Transverse colon (tissue), 4 donors: ENCODE measurements around the gene FAM114A2. TPM values are rescaled to one million over a fixed set of nuclear protein-coding genes. Genes with fewer than 3 reads are reported as not detected.

Experiments
- DNase-seq: peaks from one replicate; pipeline ENCODE4 v3.0.0-alpha.2; 2019
- H3K27ac ChIP-seq, 4 donors: fragments of 200-600 bp; sonication (generic); 2 replicates each; pipeline ENCODE4 v1.5.1; 2016 to 2018; ENCODE audit warnings: inconsistent platforms in 4 of 4
- H3K27me3 ChIP-seq: fragments of 200-600 bp; sonication (generic); 2 replicates; pipeline ENCODE4 v1.5.1; 2017; ENCODE audit warnings: inconsistent platforms
- H3K36me3 ChIP-seq, 4 donors: fragments of 200-600 bp; sonication (generic); 2 replicates each; pipeline ENCODE4 v1.5.1; 2017 to 2019; ENCODE audit warnings: inconsistent platforms in 4 of 4
- H3K4me1 ChIP-seq, 4 donors: fragments of 200-600 bp; sonication (generic); 2 replicates each; pipeline ENCODE4 v1.5.1; 2017 to 2020; ENCODE audit warnings: inconsistent platforms in 4 of 4
- H3K4me3 ChIP-seq, 4 donors: fragments of 200-600 bp; sonication (generic); 1 replicate in 1 of 4; 2 replicates in 3 of 4; pipeline versions ENCODE4 v1.5.1 to v1.6.1; 2017 to 2019; ENCODE audit warnings: inconsistent platforms in 4 of 4
- H3K9me3 ChIP-seq, 2 donors: fragments of 200-600 bp; sonication (generic); 2 replicates each; pipeline ENCODE4 v1.5.1; 2017 to 2019; ENCODE audit warnings: inconsistent platforms in 2 of 2
- CTCF ChIP-seq, 5 experiments: fragments of 200-600 bp in 3 of 5; fragments of 450-650 bp in 2 of 5; sonication (generic) in 3 of 5; IDR thresholded peaks; 1 replicate in 2 of 5; 2 replicates in 3 of 5; pipeline ENCODE4 v1.5.1; 2016 to 2017; ENCODE audit warnings: antibody characterized with exemption in 5 of 5, inconsistent platforms in 3 of 5, mild to moderate bottlenecking in 2 of 5, moderate library complexity in 1 of 5
- EP300 ChIP-seq: sonication (generic); formaldehyde crosslinking; IDR thresholded peaks from one replicate; pipeline ENCODE4 v1.6.1; 2017; ENCODE audit warnings: antibody characterized with exemption, low read depth
- POLR2A ChIP-seq: fragments of 450-650 bp; IDR thresholded peaks from one replicate; pipeline ENCODE4 v1.6.1; 2016; ENCODE audit warnings: antibody characterized with exemption, mild to moderate bottlenecking, moderate library complexity
- POLR2AphosphoS5 ChIP-seq, 3 donors: sonication (generic); formaldehyde crosslinking; IDR thresholded peaks; one replicate each; pipeline ENCODE4 v1.6.1; 2016; ENCODE audit warnings: antibody characterized with exemption in 3 of 3
- WGBS, 2 donors: methylation state at CpG; one replicate each; pipeline ENCODE4 v1.1.5; 2018; ENCODE audit warnings: low coverage in 1 of 2; 5-methylcytosine and 5-hydroxymethylcytosine counted together
- in situ Hi-C, 4 donors: fragments of 200-750 bp; cut with MboI; loops; one replicate each; pipeline versions ENCODE4 v1.15.0 to v1.15.1; 2017; ENCODE audit warnings: low sequenced_read_pairs in 3 of 4, low pct_ligation_motif_present in 1 of 4, low pct_unique_long_range_greater_than_20kb in 1 of 4
- intact Hi-C: fragments of 100-400 bp; cut with DNase I; formaldehyde crosslinking; loops from one replicate; pipeline ENCODE4 v1.15.1; 2023; ENCODE audit warnings: low total_unique reads
- total RNA-seq, 4 donors: library from RNA; depleted of rRNA; stranded (reverse); fragments of >200 nt; gene quantifications; one replicate each; pipeline ENCODE4 v1.1.0, GENCODE V29; 2016

Gene FAM114A2
- total RNA-seq, 4 donors from 2014 or later: 4.5 to 18.0 (median 10.6) TPM

DNA sequence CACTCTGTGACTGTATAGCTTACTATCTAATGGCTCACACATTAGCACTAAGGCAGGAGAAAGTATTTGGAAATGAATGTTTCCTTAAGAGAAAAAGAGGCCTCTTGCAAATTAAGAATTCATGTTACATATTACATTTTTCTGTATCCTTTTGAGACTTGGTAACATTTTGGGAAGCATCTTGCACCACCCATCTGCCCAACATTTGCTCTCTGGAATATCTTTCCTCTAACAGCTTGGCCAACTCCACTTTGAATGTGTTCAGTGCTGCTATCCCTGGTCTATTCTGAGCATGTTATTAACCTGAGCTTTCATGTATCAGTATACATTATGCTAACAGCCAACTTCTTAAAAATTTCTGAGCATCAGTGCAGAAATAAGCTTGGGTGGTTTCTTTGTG, 27.3 kb upstream of the FAM114A2 start:
- TF ChIP-seq CTCF (IDR thresholded peaks at IDR 0.05) (no peak), POLR2AphosphoS5 (IDR thresholded peaks at IDR 0.05) (no peak), EP300 (no peak), POLR2A (no peak)
- Histone ChIP-seq H3K36me3 (no peaks in the 10 kb centered on the region), H3K4me1 (peaks cover 0 to 2% (median 0%) of the 10 kb centered on the region in 4 donors), H3K27ac (no peak overlapping the region), H3K4me3 (no peak overlapping the region), H3K27me3 (no peaks in the 10 kb centered on the region), H3K9me3 (no peaks in the 10 kb centered on the region)
- intact Hi-C loops (no loop called here), in situ Hi-C loops (loop anchor here in 1 of 4 donors (5.0 kb wide), 1 partner anchor 341 kb away; no protein-coding TSS in a partner anchor)
- DNase-seq: no peak

DNA sequence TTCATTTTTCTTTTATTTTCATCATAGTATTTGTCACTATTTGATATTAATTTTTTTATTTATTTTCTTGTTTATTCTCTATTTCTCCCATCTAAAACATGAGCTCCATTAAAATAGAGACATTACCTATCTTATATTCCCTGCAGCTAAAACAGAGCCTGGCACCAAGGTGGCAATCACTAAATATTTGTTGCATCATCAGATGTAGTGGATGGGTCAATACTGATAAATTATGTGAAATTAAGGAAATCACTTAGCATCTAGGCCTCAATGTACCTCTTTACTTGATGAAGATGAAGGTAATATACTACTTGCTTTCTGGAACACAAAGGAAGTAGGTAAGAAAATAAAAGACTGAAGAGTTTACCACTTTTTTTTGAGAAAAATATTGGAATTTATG, 24.7 kb upstream of the FAM114A2 start:
- TF ChIP-seq CTCF (IDR thresholded peaks at IDR 0.05) (no peak), POLR2AphosphoS5 (IDR thresholded peaks at IDR 0.05) (no peak), POLR2A (no peak), EP300 (no peak)
- Histone ChIP-seq H3K9me3 (no peaks in the 10 kb centered on the region), H3K4me1 (peaks cover 0 to under 1% (median 0%) of the 10 kb centered on the region in 4 donors), H3K4me3 (no peak overlapping the region), H3K36me3 (no peaks in the 10 kb centered on the region), H3K27ac (no peak overlapping the region), H3K27me3 (no peaks in the 10 kb centered on the region)
- no peak for DNase-seq
- in situ Hi-C loops: no loop called here
- intact Hi-C loops: no loop called here

DNA sequence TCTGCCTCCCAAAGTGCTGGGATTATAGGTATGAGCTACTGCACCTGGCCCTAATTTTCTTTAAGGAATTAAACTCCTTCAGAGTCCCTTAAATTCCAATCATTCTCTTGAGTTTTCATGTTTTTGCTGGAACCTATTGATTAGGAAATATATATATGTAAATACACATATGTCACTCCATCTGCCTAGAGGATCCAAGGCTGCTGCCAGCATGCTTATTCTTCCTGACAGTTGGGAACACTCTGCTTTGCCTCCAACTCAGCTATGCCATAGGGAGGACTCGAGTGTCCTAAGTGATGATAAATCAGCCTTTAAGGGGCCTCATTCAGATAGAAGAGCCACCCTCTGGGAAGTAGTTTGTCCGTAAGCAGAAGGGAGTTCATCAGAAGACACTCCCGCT, 21.9 kb upstream of the FAM114A2 start:
- H3K27ac ChIP-seq: no peak overlapping the region
- peaks cover 0 to 6% (median 0%) of the 10 kb centered on the region in 4 donors for H3K36me3 ChIP-seq
- H3K4me1 ChIP-seq: peaks cover 0 to 4% (median 2%) of the 10 kb centered on the region in 4 donors
- TF ChIP-seq POLR2A (no peak), EP300 (no peak), POLR2AphosphoS5 (IDR thresholded peaks at IDR 0.05) (no peak), CTCF (IDR thresholded peaks at IDR 0.05) (no peak)
- no peaks in the 10 kb centered on the region for H3K9me3 ChIP-seq
- H3K27me3 ChIP-seq: no peaks in the 10 kb centered on the region
- DNase-seq: no peak
- no peak overlapping the region for H3K4me3 ChIP-seq
- intact Hi-C loops (no loop called here), in situ Hi-C loops (no loop called here)
- 86 to 100% methylated on average over 1 to 3 of the region's 3 CpGs for WGBS, 2 donors

GRCh38 chr5:154059583-154059982, 20.9 kb upstream of the FAM114A2 start:
- TF ChIP-seq EP300: no peak
- no peak for TF ChIP-seq CTCF (IDR thresholded peaks at IDR 0.05)
- no peak for TF ChIP-seq POLR2A
- no peak for TF ChIP-seq POLR2AphosphoS5 (IDR thresholded peaks at IDR 0.05)
- in situ Hi-C loops (no loop called here), intact Hi-C loops (no loop called here)
- Histone ChIP-seq H3K36me3 (peaks cover 0 to 6% (median 0%) of the 10 kb centered on the region in 4 donors), H3K4me3 (no peak overlapping the region), H3K9me3 (no peaks in the 10 kb centered on the region), H3K27ac (no peak overlapping the region), H3K27me3 (no peaks in the 10 kb centered on the region), H3K4me1 (peaks cover 0 to 4% (median 2%) of the 10 kb centered on the region in 4 donors)
- DNase-seq: no peak
- WGBS, 2 donors: 69 to 90% methylated on average over 2 to 4 of the region's 4 CpGs
